ENCODE results near the gene ARID1A. TPM values are rescaled to one million over a fixed set of nuclear protein-coding genes. Genes with fewer than 3 reads are reported as not detected.
"Not testable (repeated sequence)": the region's sequence is repeated elsewhere in the genome, so short reads cannot be mapped to it uniquely, and the experiment has no call there.

The ARID1A gene
- polyA plus RNA-seq, 2 of the 4 experiments (the other 2 are of a cell fraction): 17.4 to 21.4 TPM

GRCh38 chr1:26797627-26798026, 101.8 kb downstream of the ARID1A start:
- no peak for TF ChIP-seq POLR2AphosphoS2 (conservative IDR thresholded peaks at IDR 0.05; ENCODE audit: low read length)
- no peak for TF ChIP-seq HMGXB4 (CRISPR knock-in tag; IDR thresholded peaks at IDR 0.05; ENCODE audit: borderline replicate concordance)
- peaks cover 14% of the 10 kb centered on the region for H3K4me1 ChIP-seq
- H3K9me3 ChIP-seq: no peaks in the 10 kb centered on the region
- 95% methylated on average over 2 of the region's 2 CpGs for WGBS (ENCODE audit: missing lambda C conversion rate)
- no peak overlapping the region for H3K4me3 ChIP-seq
- no peak for ATAC-seq
- DNase-seq (ENCODE audit: low read depth in 1 of 2, low spot score in 1 of 2): no peak
- H3K4me2 ChIP-seq: no peak overlapping the region
- no peak for FAIRE-seq
- CTCF ChIA-PET: interaction anchor here (1.0 to 4.4 kb wide), 3 partner anchors 8 to 12 kb away, joined by 5 to 49 read pairs (median 11); partner anchors contain the start of gene PIGV
- POLR2A ChIA-PET: no interaction called here
- H3K27ac ChIP-seq: no peak overlapping the region

- 63% methylated on average over 4 of the region's 5 CpGs for WGBS (ENCODE audit: missing lambda C conversion rate)
Observed at GRCh38 chr1:26799479-26800142, 103.8 kb downstream of the ARID1A start.

GRCh38 chr1:26803932-26804331, 108.1 kb downstream of the ARID1A start:
- CTCF ChIA-PET; FAIRE-seq; H3K4me3 ChIP-seq; DNase-seq (ENCODE audit: low read depth in 1 of 2, low spot score in 1 of 2); POLR2A ChIA-PET; H3K9me3 ChIP-seq; H3K27ac ChIP-seq; ATAC-seq; H3K4me2 ChIP-seq: not testable (repeated sequence)
- peaks cover 14% of the 10 kb centered on the region for H3K4me1 ChIP-seq
- WGBS (ENCODE audit: missing lambda C conversion rate): no CpG with 5 or more reads among the region's 36 CpGs

More at GRCh38 chr1:26799479-26800142, 103.8 kb downstream of the ARID1A start:
- TF ChIP-seq KDM5A (IDR thresholded peaks at IDR 0.05) (no peak), GATA3 (IDR thresholded peaks at IDR 0.05; ENCODE audit: borderline replicate concordance) (no peak), EHMT2 (IDR thresholded peaks at IDR 0.05; ENCODE audit: low read depth) (no peak), ATOH8 (CRISPR knock-in tag; IDR thresholded peaks at IDR 0.05; ENCODE audit: low read depth) (no peak), FOSL2 (IDR thresholded peaks at IDR 0.05) (no peak), FOSL2 (CRISPR knock-in tag; IDR thresholded peaks at IDR 0.05) (0 out of 2 replicates have a peak, but pooled peaks have one; percentile 7)
- Histone ChIP-seq H3K4me2 (peak overlapping the region; percentile 56), H3K9me3 (no peaks in the 10 kb centered on the region), H3K4me1 (peaks cover 14% of the 10 kb centered on the region), H3K27ac (peak overlapping the region; percentile 40 to 57; a peak in 5 of 6 replicates), H3K4me3 (no peak overlapping the region)
- POLR2A ChIA-PET: interaction anchor here (1.0 to 1.3 kb wide), 2 partner anchors 11 to 176 kb away, joined by 4 to 5 read pairs; no protein-coding TSS in a partner anchor
- ATAC-seq (peak; percentile 73 to 76), FAIRE-seq (no peak), DNase-seq (ENCODE audit: low read depth in 1 of 2, low spot score in 1 of 2) (no peak)
- CTCF ChIA-PET: interaction anchor here (3.0 to 4.4 kb wide), 4 partner anchors 10 to 197 kb away, joined by 11 to 49 read pairs (median 17); partner anchors contain the start of gene PIGV

GRCh38 chr1:26810105-26810504, 114.3 kb downstream of the ARID1A start:
- Histone ChIP-seq H3K4me2 (peak overlapping the region; percentile 54; the same call in 1 of the 3 replicates), H3K27ac (peak overlapping the region; percentile 25 to 64; a peak in 2 of 6 replicates)
- DNase-seq (ENCODE audit: low read depth in 1 of 2, low spot score in 1 of 2) (peak; percentile 41 to 64), ATAC-seq (peak; percentile 79 to 80; a peak in 5 of 6 replicates)
- H3K4me3 ChIP-seq, FAIRE-seq, POLR2A ChIA-PET, H3K9me3 ChIP-seq, H3K4me1 ChIP-seq: not testable (repeated sequence)
- TF ChIP-seq CTCF (IDR thresholded peaks at IDR 0.05): peak; percentile 59
- peak; percentile 41 to 53; a peak in 3 of 5 replicates for TF ChIP-seq RAD21 (conservative IDR thresholded peaks at IDR 0.05 in 1 of 2, IDR thresholded peaks at IDR 0.05 in 1 of 2)
- peak; percentile 54 for TF ChIP-seq SMC3 (IDR thresholded peaks at IDR 0.05)
- 55% methylated on average over 11 of the region's 11 CpGs for WGBS (ENCODE audit: missing lambda C conversion rate)
- CTCF ChIA-PET: interaction anchor here (0.6 to 4.2 kb wide), 25 partner anchors 11 to 471 kb away, joined by 3 to 69 read pairs (median 5); partner anchors contain the start of gene GPN2
